ENCODE data around the gene DPEP2.
A peak's percentile ranks its signal among the peaks of the same experiment; 100 is the strongest.
"Not testable (repeated sequence)": the region's sequence is repeated elsewhere in the genome, so short reads cannot be mapped to it uniquely, and the experiment has no call there.

The DPEP2 gene

GRCh38 chr16:67998779-67999688 lies at the start of gene DPEP2:
Gene DPEP2, minus strand, starts transcription at chr16:67999484. Its CDS starts 6,272 bp downstream, at chr16:67993212.
- H3K4me3 ChIP-seq (replicated peaks; ENCODE audit: low read depth, low read length); DNase-seq (ENCODE audit: low read depth): not testable (repeated sequence)

- DNase-seq (ENCODE audit: low read depth): no peak
- H3K4me3 ChIP-seq (replicated peaks; ENCODE audit: low read depth, low read length): no peak overlapping the region
- no peak for TF ChIP-seq CTCF (IDR thresholded peaks at IDR 0.05; ENCODE audit: low read length, missing control alignments)
Measured at GRCh38 chr16:68047987-68048386, 48.7 kb upstream of the DPEP2 start.

GRCh38 chr16:68046106-68046505 lies 46.8 kb upstream of the DPEP2 start:
- H3K4me3 ChIP-seq (replicated peaks; ENCODE audit: low read depth, low read length): no peak overlapping the region
- DNase-seq (ENCODE audit: low read depth): no peak
- no peak for TF ChIP-seq CTCF (IDR thresholded peaks at IDR 0.05; ENCODE audit: low read length, missing control alignments)

- no peak overlapping the region for H3K4me3 ChIP-seq (replicated peaks; ENCODE audit: low read depth, low read length)
- TF ChIP-seq CTCF (IDR thresholded peaks at IDR 0.05; ENCODE audit: low read length, missing control alignments): no peak
- DNase-seq (ENCODE audit: low read depth): no peak
Measured at GRCh38 chr16:68041783-68042182, 42.5 kb upstream of the DPEP2 start.

GRCh38 chr16:68040506-68041288 lies 41.4 kb upstream of the DPEP2 start:
- DNase-seq (ENCODE audit: low read depth): peak; percentile 67
- TF ChIP-seq CTCF (IDR thresholded peaks at IDR 0.05; ENCODE audit: low read length, missing control alignments): peak; percentile 84
- no peak overlapping the region for H3K4me3 ChIP-seq (replicated peaks; ENCODE audit: low read depth, low read length)

GRCh38 chr16:68037841-68038597 lies 38.7 kb upstream of the DPEP2 start:
- H3K4me3 ChIP-seq (replicated peaks; ENCODE audit: low read depth, low read length): no peak overlapping the region
- no peak for TF ChIP-seq CTCF (IDR thresholded peaks at IDR 0.05; ENCODE audit: low read length, missing control alignments)
- no peak for DNase-seq (ENCODE audit: low read depth)

- TF ChIP-seq CTCF (IDR thresholded peaks at IDR 0.05; ENCODE audit: low read length, missing control alignments): no peak
- DNase-seq (ENCODE audit: low read depth): no peak
- no peak overlapping the region for H3K4me3 ChIP-seq (replicated peaks; ENCODE audit: low read depth, low read length)
Measured at GRCh38 chr16:68035227-68035626, 35.9 kb upstream of the DPEP2 start.

Measured in fibroblast of pulmonary artery (primary cell).